ENCODE data around the gene OR51A7.
"Not testable (repeated sequence)": the region's sequence is repeated elsewhere in the genome, so short reads cannot be mapped to it uniquely, and the experiment has no call there.

Gene OR51A7

DNA sequence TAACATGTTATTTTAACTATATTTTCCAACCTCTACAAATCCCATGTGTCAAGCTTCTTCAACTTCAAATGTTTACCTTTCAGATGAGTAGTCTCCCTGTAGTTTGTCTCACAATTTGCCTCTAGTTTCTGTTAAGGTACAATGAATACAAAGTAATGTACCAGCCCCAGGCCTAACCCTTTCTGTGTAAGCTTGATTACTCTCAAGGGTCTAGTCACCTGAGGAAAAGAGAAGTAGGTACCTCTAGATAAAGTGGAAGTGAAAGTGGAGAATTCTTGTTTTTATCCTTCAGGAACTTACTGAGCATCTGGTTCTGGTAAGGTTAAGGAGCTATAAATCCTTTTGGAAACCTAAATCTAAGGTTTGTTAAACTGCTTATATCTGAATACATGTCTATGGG, at the start of gene OR51A7:
Gene OR51A7, plus strand, starts transcription at position 300 of the 400 bp plus-strand sequence. CDS start 3,587 bp downstream, outside the sequence.
- DNase-seq (ENCODE audit: low read depth in 2 of 2) = no peak

DNA sequence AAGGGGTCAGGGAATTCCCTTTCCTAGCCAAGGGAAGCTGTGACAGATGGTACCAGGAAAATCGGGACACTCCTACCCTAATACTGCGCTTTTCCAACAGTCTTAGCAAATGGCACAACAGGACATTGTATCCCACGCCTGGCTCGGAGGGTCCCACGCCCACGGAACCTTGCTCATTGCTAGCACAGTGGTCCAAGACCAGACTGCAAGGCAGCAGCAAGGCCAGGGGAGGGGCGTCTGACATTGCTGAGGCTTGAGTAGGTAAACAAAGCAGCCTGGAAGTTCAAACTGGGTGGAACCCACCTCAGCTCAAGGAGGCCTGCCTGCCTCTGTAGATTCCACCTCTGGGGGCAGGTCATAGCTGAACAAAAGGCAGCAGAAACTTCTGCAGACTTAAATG, 49.3 kb upstream of the OR51A7 start:
- not testable (repeated sequence) for DNase-seq (ENCODE audit: low read depth in 2 of 2)

GRCh38 chr11:4862447-4863236, 40.9 kb upstream of the OR51A7 start:
- no peak for DNase-seq (ENCODE audit: low read depth in 2 of 2)

- no peak for DNase-seq (ENCODE audit: low read depth in 2 of 2)
These were observed 39.7 kb upstream of the OR51A7 start for GRCh38 chr11:4863876-4864275.

GRCh38 chr11:4865855-4866254, 37.7 kb upstream of the OR51A7 start:
- DNase-seq (ENCODE audit: low read depth in 2 of 2) = no peak

GRCh38 chr11:4881188-4881587, 22.4 kb upstream of the OR51A7 start:
- no peak for DNase-seq (ENCODE audit: low read depth in 2 of 2)

DNA sequence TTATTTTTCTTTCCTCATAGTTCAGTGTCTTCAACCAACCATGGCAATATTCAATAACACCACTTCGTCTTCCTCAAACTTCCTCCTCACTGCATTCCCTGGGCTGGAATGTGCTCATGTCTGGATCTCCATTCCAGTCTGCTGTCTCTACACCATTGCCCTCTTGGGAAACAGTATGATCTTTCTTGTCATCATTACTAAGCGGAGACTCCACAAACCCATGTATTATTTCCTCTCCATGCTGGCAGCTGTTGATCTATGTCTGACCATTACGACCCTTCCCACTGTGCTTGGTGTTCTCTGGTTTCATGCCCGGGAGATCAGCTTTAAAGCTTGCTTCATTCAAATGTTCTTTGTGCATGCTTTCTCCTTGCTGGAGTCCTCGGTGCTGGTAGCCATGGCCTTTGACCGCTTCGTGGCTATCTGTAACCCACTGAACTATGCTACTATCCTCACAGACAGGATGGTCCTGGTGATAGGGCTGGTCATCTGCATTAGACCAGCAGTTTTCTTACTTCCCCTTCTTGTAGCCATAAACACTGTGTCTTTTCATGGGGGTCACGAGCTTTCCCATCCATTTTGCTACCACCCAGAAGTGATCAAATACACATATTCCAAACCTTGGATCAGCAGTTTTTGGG, 21.6 kb upstream of the OR51A7 start, which contains the start of gene OR51T1:
Gene OR51T1, plus strand, starts transcription at position 41 of the 641 bp plus-strand sequence. Its CDS starts 0 bp downstream, at position 41.
- DNase-seq (ENCODE audit: low read depth in 2 of 2) = no peak

DNA sequence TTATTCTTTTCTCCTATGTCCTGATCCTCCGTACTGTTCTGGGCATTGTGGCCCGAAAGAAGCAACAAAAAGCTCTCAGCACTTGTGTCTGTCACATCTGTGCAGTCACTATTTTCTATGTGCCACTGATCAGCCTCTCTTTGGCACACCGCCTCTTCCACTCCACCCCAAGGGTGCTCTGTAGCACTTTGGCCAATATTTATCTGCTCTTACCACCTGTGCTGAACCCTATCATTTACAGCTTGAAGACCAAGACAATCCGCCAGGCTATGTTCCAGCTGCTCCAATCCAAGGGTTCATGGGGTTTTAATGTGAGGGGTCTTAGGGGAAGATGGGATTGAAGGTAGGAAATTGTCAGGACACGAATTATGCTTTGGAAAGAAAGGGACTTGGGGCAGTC, 21.0 kb upstream of the OR51A7 start:
- no peak for DNase-seq (ENCODE audit: low read depth in 2 of 2)

DNA sequence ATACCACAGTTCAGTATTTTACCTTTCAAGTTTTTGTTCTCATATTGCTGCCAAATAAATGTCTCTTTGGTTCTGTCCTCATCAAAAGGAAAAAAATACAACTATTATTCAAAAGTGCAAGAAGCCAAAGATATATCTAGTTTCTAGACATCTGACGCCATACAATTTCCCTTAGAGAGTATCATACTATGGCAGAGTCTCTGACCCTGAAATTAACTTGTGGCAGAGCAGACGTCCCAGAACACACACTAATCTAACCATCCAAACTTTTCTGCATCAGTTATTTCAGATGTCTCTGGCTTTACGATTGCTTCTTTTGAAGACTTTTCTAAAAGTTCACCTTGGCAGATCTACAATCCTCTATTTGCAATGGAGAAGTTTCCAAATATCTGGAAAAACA, 19.2 kb upstream of the OR51A7 start:
- DNase-seq (ENCODE audit: low read depth in 2 of 2) = no peak

DNA sequence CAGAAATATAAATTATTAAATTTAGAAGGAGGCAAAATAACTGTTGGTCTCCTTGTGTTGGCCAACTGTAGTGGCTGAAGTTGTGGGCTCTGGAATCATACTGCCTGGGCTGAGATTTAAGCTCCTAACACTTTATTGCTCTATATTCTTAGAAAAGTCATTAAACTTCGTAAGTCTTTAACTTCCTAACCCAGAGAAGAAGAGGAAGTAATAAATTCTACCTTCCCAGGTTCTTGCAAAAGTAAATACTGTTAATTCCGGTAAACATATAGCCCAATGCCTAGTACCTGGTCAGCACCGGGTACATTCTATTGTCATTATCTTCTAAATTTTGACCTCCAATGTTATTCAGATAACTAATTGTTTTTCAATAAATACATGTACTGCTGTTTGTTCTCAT, 17.4 kb upstream of the OR51A7 start:
- no peak for DNase-seq (ENCODE audit: low read depth in 2 of 2)

DNA sequence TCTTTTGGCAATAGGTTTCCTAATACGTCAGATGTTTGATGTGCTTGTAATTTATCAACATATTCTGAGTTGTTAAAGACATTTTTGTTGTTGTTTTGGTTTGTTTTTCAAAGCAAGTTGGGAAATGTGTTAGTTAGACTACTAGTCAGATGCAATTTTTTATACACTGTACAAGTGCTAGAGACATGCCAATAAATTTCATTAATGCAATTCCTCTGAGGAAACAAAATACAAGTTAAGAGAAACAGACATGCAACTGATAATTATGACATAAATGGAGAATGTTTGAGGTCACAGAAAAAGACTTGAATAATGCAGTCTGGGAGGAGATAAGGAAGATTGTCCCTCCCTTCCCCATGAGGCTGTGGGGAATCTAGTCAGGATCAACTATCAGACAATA, 16.0 kb upstream of the OR51A7 start:
- no peak for DNase-seq (ENCODE audit: low read depth in 2 of 2)

- no peak for DNase-seq (ENCODE audit: low read depth in 2 of 2)
These were observed 13.3 kb upstream of the OR51A7 start for GRCh38 chr11:4890279-4890678.

DNA sequence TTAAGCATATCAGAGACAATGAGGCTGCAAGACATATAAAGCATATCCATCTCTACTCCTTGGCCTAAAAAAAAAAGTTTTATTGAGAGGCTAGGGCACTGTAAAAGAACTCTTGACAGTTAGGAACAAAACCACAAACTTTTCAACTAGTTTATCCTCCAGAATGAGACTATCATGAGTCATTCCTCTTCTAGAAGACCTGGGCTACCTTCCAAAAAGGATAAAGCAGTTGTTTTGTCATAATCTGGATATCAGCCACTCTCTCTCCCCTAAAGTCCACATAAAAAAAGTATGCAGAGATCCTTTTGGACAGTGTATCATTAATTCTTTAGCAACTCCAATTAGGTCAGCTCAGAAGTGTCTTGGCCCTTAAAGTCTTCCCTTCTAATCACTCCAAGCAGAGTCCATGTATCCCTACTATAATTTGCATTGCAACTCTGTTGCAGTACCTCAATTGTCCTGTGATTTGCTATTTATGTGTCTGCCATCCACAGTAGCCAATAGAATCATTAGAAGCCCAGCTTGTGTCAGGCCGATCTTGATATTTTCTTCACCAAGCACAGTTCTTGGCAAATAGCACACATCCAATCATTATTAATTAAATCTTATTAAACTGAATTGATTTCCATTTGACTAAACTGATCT, 11.5 kb upstream of the OR51A7 start:
- DNase-seq (ENCODE audit: low read depth in 2 of 2) = no peak

GRCh38 chr11:4916581-4916980, 13.0 kb downstream of the OR51A7 start:
- no peak for DNase-seq (ENCODE audit: low read depth in 2 of 2)

DNA sequence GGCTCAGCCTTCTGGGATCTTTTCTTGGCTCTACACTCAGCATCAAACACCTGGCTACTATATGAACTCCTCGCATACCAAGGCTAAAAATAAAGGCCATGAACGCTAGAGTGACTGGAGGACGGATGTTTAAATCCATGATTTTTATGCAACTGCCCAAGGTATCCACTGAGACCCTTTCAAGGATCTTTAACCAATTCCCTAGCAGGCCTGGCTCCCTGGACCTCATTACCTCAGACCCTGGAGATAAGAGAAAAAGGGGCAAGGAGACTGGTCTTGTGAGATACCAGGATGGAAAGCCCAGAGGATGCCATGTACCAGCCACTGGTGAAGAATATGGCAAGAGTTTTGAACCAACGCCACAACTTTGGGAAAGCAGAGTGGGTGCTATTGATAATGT, 15.7 kb downstream of the OR51A7 start, which contains the start of gene OR51G2:
Gene OR51G2, minus strand, starts transcription at position 101 of the 400 bp plus-strand sequence. CDS start 3,687 bp downstream, outside the sequence.
- DNase-seq (ENCODE audit: low read depth in 2 of 2) = no peak

DNA sequence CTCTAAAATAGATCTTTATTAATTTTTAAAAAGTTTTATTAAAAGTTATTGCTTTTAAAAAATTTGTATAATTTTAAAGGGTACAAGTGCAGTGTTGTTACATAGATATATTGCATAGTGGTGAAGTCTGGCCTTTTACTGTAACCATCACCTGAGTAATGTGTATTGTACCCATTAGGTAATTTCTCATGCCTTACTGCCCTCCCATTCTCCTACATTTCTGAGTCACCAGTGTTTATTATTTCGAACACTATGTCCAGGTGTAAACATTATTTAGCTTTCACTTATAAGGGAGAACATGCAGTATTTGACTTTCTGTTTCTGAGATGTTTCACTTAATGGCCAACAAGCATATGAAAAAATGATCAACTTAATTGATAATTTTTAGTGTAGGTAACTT, 18.2 kb downstream of the OR51A7 start:
- DNase-seq (ENCODE audit: low read depth in 2 of 2) = no peak

- DNase-seq (ENCODE audit: low read depth in 2 of 2) = no peak
These were observed 18.7 kb downstream of the OR51A7 start for GRCh38 chr11:4922304-4922703.

DNA sequence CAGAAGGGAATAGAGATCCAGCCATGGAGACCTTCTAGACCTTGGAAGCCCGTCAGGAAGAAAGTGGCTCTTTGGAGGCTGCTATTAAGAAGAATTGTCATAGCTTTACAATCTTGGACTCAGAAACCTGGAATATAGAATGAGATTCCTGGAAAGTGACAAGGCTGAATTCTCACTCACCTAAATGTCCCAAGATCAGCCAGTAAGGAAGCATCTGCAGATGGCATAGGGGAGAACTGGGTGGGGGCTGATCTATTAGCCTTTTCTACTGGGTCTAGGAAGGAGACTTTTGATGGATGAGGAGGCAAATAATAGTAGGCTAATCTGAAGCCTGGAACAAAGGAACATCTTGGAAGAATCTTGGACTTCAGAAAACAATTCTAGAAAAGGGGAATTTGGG, 20.7 kb downstream of the OR51A7 start, which contains the start of gene OR51G1:
Gene OR51G1, minus strand, starts transcription at position 101 of the 400 bp plus-strand sequence. Its CDS starts 0 bp downstream, at position 101.
- no peak for DNase-seq (ENCODE audit: low read depth in 2 of 2)

GRCh38 chr11:4926608-4927007, 23.0 kb downstream of the OR51A7 start:
- no peak for DNase-seq (ENCODE audit: low read depth in 2 of 2)

DNA sequence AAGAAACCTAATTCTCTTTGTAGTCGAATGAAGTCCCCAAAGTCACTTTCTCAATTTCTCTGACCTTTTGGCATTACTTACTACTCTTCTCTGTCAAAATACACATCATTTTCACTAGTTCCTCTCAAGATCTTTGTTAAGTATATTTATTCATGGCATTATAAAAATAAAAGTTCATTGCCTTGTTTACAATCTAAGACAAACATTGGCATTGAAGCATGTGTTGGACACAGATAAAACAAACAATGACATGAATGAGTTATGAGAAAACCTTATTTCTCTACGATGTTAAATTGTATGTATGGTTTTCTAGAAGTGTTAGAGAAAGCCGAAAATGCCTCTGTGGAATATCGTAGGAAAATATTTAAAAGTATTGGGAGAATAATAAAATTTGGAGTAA, 29.2 kb downstream of the OR51A7 start:
- DNase-seq (ENCODE audit: low read depth in 2 of 2) = no peak

DNA sequence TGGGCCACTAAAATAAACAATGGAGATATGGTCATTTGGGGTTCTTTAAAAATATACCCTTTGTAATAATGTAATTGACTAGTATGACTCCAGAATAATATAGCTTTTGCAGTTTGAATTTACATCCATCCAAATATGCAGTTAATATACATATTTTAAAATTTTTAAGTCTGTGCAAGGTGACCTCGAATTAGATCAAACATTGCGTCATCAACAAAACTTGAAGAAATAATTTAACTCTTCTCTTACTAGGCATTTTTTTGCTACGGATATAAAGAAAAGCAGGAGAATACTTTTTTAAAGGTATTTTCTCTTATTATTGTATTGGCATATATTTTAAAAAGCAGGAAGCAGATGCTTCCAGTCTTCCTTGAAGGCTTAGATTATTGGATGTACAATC, 33.2 kb downstream of the OR51A7 start:
- DNase-seq (ENCODE audit: low read depth in 2 of 2) = no peak

- DNase-seq (ENCODE audit: low read depth in 2 of 2) = no peak
These were observed 43.9 kb downstream of the OR51A7 start, which contains the start of gene OR51A4 for GRCh38 chr11:4947505-4947904. TSS of gene OR51A4 (minus strand) at chr11:4947605. CDS start at chr11:4947100, 505 bp downstream.

Data from stimulated activated CD4-positive, alpha-beta T cell treated with anti-CD3 and anti-CD28 coated beads, Interleukin-4, amount 100 ng/mL, for 48 hours (primary cell).